ENCODE data around the gene ZNF500. TPM values are rescaled to one million over a fixed set of nuclear protein-coding genes. Genes with fewer than 3 reads are reported as not detected.

ZNF500 gene
- total and polyA plus RNA-seq, 2 donors (not counting 3 experiments of a cell fraction or from before 2014, with no cell fraction given): 8.6 to 13.5 TPM

DNA sequence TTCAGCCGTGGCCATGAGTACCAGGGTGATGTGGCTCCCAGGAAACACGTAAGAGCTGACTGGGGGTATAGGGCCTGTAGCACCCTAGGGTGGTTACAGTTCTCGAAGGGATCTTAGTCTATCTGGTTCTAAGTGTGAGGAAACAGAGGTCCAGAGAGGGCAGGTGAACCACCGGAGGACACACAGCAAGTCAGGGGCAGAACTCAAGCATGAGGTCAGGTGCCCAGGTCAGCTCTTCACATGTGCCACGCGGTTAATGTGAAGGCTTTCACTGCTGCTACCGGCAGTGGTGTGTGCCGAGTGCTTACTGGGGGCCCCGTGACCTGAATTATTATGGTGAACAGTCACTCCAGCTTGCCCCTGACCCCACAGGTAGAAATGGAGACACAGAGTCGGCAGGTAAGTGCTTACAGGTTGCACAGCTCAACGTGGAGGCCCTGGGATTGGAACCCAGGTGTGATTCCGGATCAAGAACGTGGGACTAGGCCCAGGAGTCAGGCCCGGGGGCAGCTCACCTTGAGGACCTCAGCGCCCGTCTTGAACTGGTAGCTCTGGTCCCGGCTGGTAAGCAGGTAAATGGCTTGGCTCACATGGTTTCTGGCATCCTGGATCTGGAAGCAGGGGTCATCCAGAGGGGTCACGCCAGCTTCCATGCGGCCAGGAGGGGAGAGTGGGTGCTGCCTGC lies 32.4 kb upstream of the ZNF500 start:
- dilution Hi-C loops (cut with MboI; ENCODE audit: extremely low pct_ligation_motif_present, low sequenced_read_pairs) (no loop called here), intact Hi-C loops (cut with micrococcal nuclease) (no loop called here)
- Histone ChIP-seq H3K27me3 (ENCODE audit: control insufficient read depth in 2 of 2, insufficient read depth in 2 of 2, low read length in 2 of 2) (no peaks in the 10 kb centered on the region), H3K27ac (ENCODE audit: insufficient read depth, low read depth, low read length) (no peak overlapping the region), H2AFZ (ENCODE audit: low read depth, low read length) (no peak overlapping the region), H3K4me3 (replicated peaks in 1 of 3; ENCODE audit: insufficient read depth in 1 of 3, low read depth in 1 of 3, low read length in 3 of 3) (no peak overlapping the region), H3K79me2 (ENCODE audit: control insufficient read depth, insufficient read depth, low read length) (no peaks in the 10 kb centered on the region), H3K9me3 (replicated peaks; ENCODE audit: control insufficient read depth, insufficient read depth, low read length) (no peaks in the 10 kb centered on the region), H4K20me1 (replicated peaks; ENCODE audit: control insufficient read depth, extremely low read depth, insufficient read depth, low read length) (no peaks in the 10 kb centered on the region), H3K4me1 (ENCODE audit: control insufficient read depth, extremely low read depth, insufficient read depth, low read length) (peaks cover 7% of the 10 kb centered on the region), H3K4me2 (ENCODE audit: insufficient read depth, low read length) (no peak overlapping the region), H3K9ac (replicated peaks; ENCODE audit: extremely low read depth, insufficient read depth, low read length) (no peak overlapping the region), H3K36me3 (ENCODE audit: control insufficient read depth in 2 of 2, extremely low read depth in 1 of 2, insufficient read depth in 2 of 2, low read length in 2 of 2) (no peaks in the 10 kb centered on the region), H3K9me1 (replicated peaks; ENCODE audit: control insufficient read depth, extremely low read depth, insufficient read depth, low read length) (no peaks in the 10 kb centered on the region)
- CTCF ChIA-PET: no interaction called here
- DNase-seq (ENCODE audit: low read depth, low spot score) (no peak), FAIRE-seq (no peak)
- POLR2A ChIA-PET: no interaction called here
- BruUV-seq (replicated peaks): no TSS peak
- TF ChIP-seq FOS (IDR thresholded peaks at IDR 0.05; ENCODE audit: borderline replicate concordance, insufficient read depth, low read length) (no peak), POLR2A (IDR thresholded peaks at IDR 0.05; ENCODE audit: low read depth, low read length) (no peak), MYC (IDR thresholded peaks at IDR 0.05; ENCODE audit: low read depth, low read length) (no peak), POLR2AphosphoS5 (IDR thresholded peaks at IDR 0.05; ENCODE audit: insufficient read depth, low read depth, low read length) (no peak), JUN (IDR thresholded peaks at IDR 0.05; ENCODE audit: borderline replicate concordance, insufficient read depth, insufficient read length, low read depth) (no peak), EZH2 (IDR thresholded peaks at IDR 0.05; ENCODE audit: borderline replicate concordance, low read depth, low read length, severe bottlenecking) (no peak), GATA2 (IDR thresholded peaks at IDR 0.05; ENCODE audit: insufficient read depth, insufficient read length, low read depth, low read length) (no peak)
- TF ChIP-seq, protein P1, sequence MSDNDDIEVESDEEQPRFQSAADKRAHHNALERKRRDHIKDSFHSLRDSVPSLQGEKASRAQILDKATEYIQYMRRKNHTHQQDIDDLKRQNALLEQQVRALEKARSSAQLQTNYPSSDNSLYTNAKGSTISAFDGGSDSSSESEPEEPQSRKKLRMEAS (IDR thresholded peaks at IDR 0.05; ENCODE audit: insufficient read depth, insufficient read length): no peak
- TF ChIP-seq, protein P2, sequence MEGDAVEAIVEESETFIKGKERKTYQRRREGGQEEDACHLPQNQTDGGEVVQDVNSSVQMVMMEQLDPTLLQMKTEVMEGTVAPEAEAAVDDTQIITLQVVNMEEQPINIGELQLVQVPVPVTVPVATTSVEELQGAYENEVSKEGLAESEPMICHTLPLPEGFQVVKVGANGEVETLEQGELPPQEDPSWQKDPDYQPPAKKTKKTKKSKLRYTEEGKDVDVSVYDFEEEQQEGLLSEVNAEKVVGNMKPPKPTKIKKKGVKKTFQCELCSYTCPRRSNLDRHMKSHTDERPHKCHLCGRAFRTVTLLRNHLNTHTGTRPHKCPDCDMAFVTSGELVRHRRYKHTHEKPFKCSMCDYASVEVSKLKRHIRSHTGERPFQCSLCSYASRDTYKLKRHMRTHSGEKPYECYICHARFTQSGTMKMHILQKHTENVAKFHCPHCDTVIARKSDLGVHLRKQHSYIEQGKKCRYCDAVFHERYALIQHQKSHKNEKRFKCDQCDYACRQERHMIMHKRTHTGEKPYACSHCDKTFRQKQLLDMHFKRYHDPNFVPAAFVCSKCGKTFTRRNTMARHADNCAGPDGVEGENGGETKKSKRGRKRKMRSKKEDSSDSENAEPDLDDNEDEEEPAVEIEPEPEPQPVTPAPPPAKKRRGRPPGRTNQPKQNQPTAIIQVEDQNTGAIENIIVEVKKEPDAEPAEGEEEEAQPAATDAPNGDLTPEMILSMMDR (IDR thresholded peaks at IDR 0.05; ENCODE audit: extremely low read depth in 1 of 2, insufficient read depth in 1 of 2, low read depth in 1 of 2, low read length in 2 of 2): no peak
